Panc1 (cell line): ENCODE data around the gene UNC13C. TPM values are rescaled to one million over a fixed set of nuclear protein-coding genes. Genes with fewer than 3 reads are reported as not detected.
"Not testable (repeated sequence)": the region's sequence is repeated elsewhere in the genome, so short reads cannot be mapped to it uniquely, and the experiment has no call there.

Source experiments
- ATAC-seq: fragments of 200-7000 bp; cut with Tn5 transposase; 2 replicates; pipeline ENCODE4 v1.9.1; 2020; ENCODE audit warnings: mild to moderate bottlenecking, moderate library complexity
- BruUV-seq: library from RNA; stranded (reverse); fragments of 400-500 nt; replicated peaks from 2 replicates; lab custom pipeline; 2021; lab: Mats Ljungman, UMichigan
- CTCF ChIA-PET: fragments of 300-600 bp; sonication (Branson Sonifier 250); formaldehyde crosslinking; loops from one replicate; lab custom pipeline; 2022; ENCODE audit warnings: antibody characterized with exemption; lab: Charles Lee
- POLR2A ChIA-PET: fragments of 300-600 bp; sonication (Branson Sonifier 250); formaldehyde crosslinking; loops from one replicate; lab custom pipeline; 2022; ENCODE audit warnings: antibody characterized with exemption; lab: Charles Lee
- DNase-seq: peaks from one replicate; pipeline ENCODE4 v3.0.0-alpha.2; 2010; ENCODE audit warnings: low read depth, low spot score
- H3K27ac ChIP-seq: 2 replicates; pipeline ENCODE4 v1.5.1; 2011; ENCODE audit warnings: mild to moderate bottlenecking, low read length, inconsistent platforms
- H3K27me3 ChIP-seq: fragments of 200-500 bp; sonication (Bioruptor generic); 2 replicates; pipeline ENCODE4 v1.6.0; 2014; ENCODE audit warnings: low read length, inconsistent platforms; ENCODE audit not compliant: control insufficient read depth, insufficient read depth
- H3K36me3 ChIP-seq: fragments of 200-500 bp; sonication (Bioruptor generic); 2 replicates; pipeline ENCODE4 v1.5.1; 2014; ENCODE audit warnings: inconsistent platforms, mild to moderate bottlenecking, low read length, moderate library complexity; ENCODE audit not compliant: control insufficient read depth, insufficient read depth
- H3K4me1 ChIP-seq: 2 replicates; pipeline ENCODE4 v1.5.1; 2011; ENCODE audit warnings: inconsistent platforms, mild to moderate bottlenecking, low read length, moderate library complexity; ENCODE audit not compliant: control insufficient read depth, insufficient read depth
- H3K4me3 ChIP-seq, 2 experiments: 2 replicates each; pipeline ENCODE4 v1.5.1; 2011 to 2012; ENCODE audit warnings: low read depth in 2 of 2, low read length in 2 of 2, mild to moderate bottlenecking in 2 of 2, inconsistent platforms in 1 of 2, moderate library complexity in 1 of 2
- H3K9me3 ChIP-seq: fragments of 200-500 bp; sonication (Bioruptor generic); 2 replicates; pipeline ENCODE4 v1.5.1; 2014; ENCODE audit warnings: low read depth, mild to moderate bottlenecking, inconsistent platforms, low read length, moderate library complexity; ENCODE audit not compliant: control insufficient read depth, insufficient read depth
- POLR2AphosphoS5 ChIP-seq: IDR thresholded peaks from 2 replicates; pipeline ENCODE4 v1.6.1; 2012; ENCODE audit warnings: mild to moderate bottlenecking, low read depth, low read length, moderate library complexity
- REST ChIP-seq, 2 experiments: IDR thresholded peaks; 2 replicates each; pipeline ENCODE4 v1.6.1; 2011 to 2012; ENCODE audit warnings: low read depth in 2 of 2, control low read depth in 1 of 2, low read length in 1 of 2, mild to moderate bottlenecking in 1 of 2, moderate library complexity in 1 of 2; ENCODE audit not compliant: insufficient read depth in 1 of 2
- SIN3A ChIP-seq: IDR thresholded peaks from 2 replicates; pipeline ENCODE4 v1.6.1; 2012; ENCODE audit warnings: low read depth, mild to moderate bottlenecking, low read length, moderate library complexity, borderline replicate concordance; ENCODE audit not compliant: insufficient read depth
- TCF7L2 ChIP-seq: IDR thresholded peaks from 2 replicates; pipeline ENCODE4 v1.6.1; 2011; ENCODE audit warnings: mild to moderate bottlenecking, low read depth, low read length, inconsistent platforms
- in situ Hi-C: cut with HindIII; loops from 2 replicates; pipeline ENCODE4 v1.10.0; 2016; ENCODE audit warnings: low sequenced_read_pairs, low pct_unique_long_range_greater_than_20kb
- intact Hi-C: fragments of 100-400 bp; cut with micrococcal nuclease; formaldehyde crosslinking; loops from one replicate; pipeline ENCODE4 v1.10.0; 2022; ENCODE audit not compliant: unreplicated experiment
- total RNA-seq: library from RNA; stranded (reverse); gene quantifications from one replicate; pipeline ENCODE4 v1.2.1, GENCODE V29; 2021; ENCODE audit not compliant: unreplicated experiment
- TF ChIP-seq, protein P1 (sequence below): fragments of 450-650 bp; IDR thresholded peaks from 2 replicates; pipeline ENCODE4 v1.5.1; 2017; ENCODE audit warnings: mild to moderate bottlenecking

The UNC13C gene
- total RNA-seq, 1 experiment from 2014 or later = not detected

GRCh38 chr15:53936137-53936536 lies 42.1 kb upstream of the UNC13C start:
- no peak for DNase-seq
- in situ Hi-C loops (no loop called here), intact Hi-C loops (no loop called here)
- H3K9me3 ChIP-seq = no peaks in the 10 kb centered on the region
- H3K27ac ChIP-seq = no peak overlapping the region
- TF ChIP-seq TCF7L2 (no peak), SIN3A (no peak), REST (IDR thresholded peaks at IDR 0.05; ENCODE audit: insufficient read depth in 1 of 2, low read depth in 2 of 2, low read length in 1 of 2) (no peak), POLR2AphosphoS5 (no peak)
- TF ChIP-seq, protein P1, sequence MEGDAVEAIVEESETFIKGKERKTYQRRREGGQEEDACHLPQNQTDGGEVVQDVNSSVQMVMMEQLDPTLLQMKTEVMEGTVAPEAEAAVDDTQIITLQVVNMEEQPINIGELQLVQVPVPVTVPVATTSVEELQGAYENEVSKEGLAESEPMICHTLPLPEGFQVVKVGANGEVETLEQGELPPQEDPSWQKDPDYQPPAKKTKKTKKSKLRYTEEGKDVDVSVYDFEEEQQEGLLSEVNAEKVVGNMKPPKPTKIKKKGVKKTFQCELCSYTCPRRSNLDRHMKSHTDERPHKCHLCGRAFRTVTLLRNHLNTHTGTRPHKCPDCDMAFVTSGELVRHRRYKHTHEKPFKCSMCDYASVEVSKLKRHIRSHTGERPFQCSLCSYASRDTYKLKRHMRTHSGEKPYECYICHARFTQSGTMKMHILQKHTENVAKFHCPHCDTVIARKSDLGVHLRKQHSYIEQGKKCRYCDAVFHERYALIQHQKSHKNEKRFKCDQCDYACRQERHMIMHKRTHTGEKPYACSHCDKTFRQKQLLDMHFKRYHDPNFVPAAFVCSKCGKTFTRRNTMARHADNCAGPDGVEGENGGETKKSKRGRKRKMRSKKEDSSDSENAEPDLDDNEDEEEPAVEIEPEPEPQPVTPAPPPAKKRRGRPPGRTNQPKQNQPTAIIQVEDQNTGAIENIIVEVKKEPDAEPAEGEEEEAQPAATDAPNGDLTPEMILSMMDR = no peak
- no peaks in the 10 kb centered on the region for H3K27me3 ChIP-seq
- CTCF ChIA-PET = no interaction called here
- no peaks in the 10 kb centered on the region for H3K36me3 ChIP-seq
- no peak overlapping the region for H3K4me3 ChIP-seq
- no TSS peak for BruUV-seq
- no peak for ATAC-seq
- POLR2A ChIA-PET = no interaction called here
- no peaks in the 10 kb centered on the region for H3K4me1 ChIP-seq

- H3K4me1 ChIP-seq, H3K27me3 ChIP-seq, H3K4me3 ChIP-seq, DNase-seq, H3K27ac ChIP-seq, ATAC-seq, H3K36me3 ChIP-seq, intact Hi-C loops, POLR2A ChIA-PET, in situ Hi-C loops, CTCF ChIA-PET, H3K9me3 ChIP-seq, BruUV-seq: not testable (repeated sequence)
Observed at GRCh38 chr15:53937632-53938031, 40.6 kb upstream of the UNC13C start.

DNA sequence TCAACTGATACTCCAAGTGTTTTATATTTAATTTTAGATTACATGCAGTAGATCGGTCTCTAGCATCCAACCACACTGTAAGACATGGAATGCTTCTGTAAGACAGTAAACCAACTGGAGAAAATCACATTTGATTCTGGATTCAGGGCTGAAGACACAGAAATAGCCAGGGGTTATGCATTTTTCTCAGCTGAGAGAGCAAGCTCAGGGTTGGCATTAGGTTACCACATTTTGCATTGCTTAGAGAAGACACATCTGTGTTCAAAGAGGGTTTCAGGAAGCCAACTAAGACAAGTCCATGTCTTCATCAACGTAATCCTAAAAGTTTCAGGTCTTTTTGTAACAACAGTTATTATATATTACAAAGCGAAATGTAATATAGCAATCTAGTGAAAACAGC lies 27.7 kb upstream of the UNC13C start:
- CTCF ChIA-PET = no interaction called here
- no peaks in the 10 kb centered on the region for H3K27me3 ChIP-seq
- no peak overlapping the region for H3K4me3 ChIP-seq
- no peaks in the 10 kb centered on the region for H3K9me3 ChIP-seq
- POLR2A ChIA-PET = no interaction called here
- H3K4me1 ChIP-seq = no peaks in the 10 kb centered on the region
- in situ Hi-C loops = no loop called here
- no peak for ATAC-seq
- H3K27ac ChIP-seq = no peak overlapping the region
- no TSS peak for BruUV-seq
- no peak for DNase-seq
- TF ChIP-seq TCF7L2 (no peak), REST (IDR thresholded peaks at IDR 0.05; ENCODE audit: insufficient read depth in 1 of 2, low read depth in 2 of 2, low read length in 1 of 2) (no peak)
- H3K36me3 ChIP-seq = no peaks in the 10 kb centered on the region
- intact Hi-C loops = no loop called here
